HG03139 (cell line): ENCODE measurements around the gene ZNF160.

Experiments
- ATAC-seq: cut with Tn5 transposase; IDR thresholded peaks from one replicate; pipeline ENCODE4 v1.9.1; 2021; ENCODE audit not compliant: unreplicated experiment

Gene ZNF160

GRCh38 chr19:53094754-53095575, 8.3 kb downstream of the ZNF160 start:
- no peak for ATAC-seq

DNA sequence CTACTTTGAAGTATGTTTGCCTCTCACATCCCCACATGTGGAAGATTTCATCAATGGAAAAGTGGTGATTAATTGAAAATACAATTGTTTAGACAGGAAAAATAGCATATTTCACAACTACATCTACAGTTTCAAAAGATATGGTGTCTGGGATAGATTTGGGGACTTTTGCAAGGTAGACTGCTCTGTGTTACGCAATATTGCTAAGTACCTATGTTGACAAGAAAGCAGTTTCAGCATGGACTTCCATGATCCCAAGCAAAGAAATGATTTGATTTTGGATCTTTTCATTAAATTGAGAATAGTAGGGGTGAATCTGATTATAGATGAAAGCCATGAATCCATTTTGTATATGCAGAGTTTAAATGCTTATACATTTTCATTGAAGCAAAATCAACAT, 10.5 kb downstream of the ZNF160 start:
- no peak for ATAC-seq

- no peak for ATAC-seq
These were observed 11.6 kb downstream of the ZNF160 start for GRCh38 chr19:53091413-53092254.

DNA sequence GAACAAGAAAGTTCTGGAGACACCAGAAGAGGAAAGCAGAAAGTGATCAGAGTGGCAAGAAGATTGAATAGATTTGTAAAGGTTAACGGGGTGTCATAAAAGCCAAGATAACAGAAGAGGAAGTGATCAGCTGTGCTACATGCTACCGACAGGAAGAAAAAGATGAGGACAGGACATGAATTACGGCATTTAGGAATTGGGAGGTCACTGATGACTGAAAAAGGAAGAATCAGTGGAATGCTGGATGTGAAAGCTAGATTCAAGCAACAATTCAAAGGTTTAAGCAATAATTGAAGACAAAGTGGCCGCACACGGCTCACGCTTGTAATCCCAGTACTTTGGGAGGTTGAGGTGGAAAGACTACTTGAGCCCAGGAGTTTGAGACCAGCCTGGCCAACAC, 15.1 kb downstream of the ZNF160 start:
- no peak for ATAC-seq

- no peak for ATAC-seq
These were observed 16.3 kb downstream of the ZNF160 start for GRCh38 chr19:53086949-53087348.

DNA sequence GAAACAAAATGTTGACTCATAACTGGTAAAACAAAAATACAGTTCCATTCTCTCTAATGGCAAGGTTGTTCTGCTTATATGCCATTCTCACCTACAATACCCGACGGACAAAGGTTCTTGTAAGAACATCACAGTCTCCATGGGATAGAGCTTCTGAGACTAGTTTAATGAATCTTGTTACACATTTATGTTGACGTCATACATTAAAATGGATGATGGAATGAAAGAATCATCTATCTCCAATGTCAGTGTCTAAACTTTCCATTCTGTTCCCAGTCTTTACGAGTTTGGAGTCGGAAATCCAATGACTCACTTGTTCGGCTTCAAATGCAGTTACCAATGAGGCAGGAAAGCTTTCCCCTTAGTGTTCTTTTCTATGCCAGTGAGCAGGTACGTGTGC, 17.7 kb downstream of the ZNF160 start:
- no peak for ATAC-seq

DNA sequence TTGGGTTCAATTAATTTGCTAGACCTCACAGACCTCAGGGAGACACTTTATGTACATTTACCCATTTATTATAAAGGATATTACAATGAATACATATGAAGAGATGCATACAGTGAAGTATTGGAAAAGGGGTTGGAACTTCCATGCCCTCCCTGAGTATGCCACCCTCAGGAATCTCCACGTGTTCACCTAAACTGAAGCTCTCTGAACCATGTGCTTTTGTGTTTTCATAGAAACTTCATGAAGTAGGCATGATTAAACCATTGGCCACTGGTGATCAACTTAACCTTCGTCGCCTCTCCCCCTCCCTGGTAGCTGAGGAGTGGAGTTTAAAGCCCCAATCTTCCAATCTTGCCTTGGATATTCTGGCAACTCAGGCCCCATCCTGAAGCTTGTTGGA, 20.3 kb downstream of the ZNF160 start:
- no peak for ATAC-seq

GRCh38 chr19:53079313-53079924, 23.8 kb downstream of the ZNF160 start:
- no peak for ATAC-seq

- no peak for ATAC-seq
These were observed 24.6 kb downstream of the ZNF160 start for GRCh38 chr19:53078668-53079067.

DNA sequence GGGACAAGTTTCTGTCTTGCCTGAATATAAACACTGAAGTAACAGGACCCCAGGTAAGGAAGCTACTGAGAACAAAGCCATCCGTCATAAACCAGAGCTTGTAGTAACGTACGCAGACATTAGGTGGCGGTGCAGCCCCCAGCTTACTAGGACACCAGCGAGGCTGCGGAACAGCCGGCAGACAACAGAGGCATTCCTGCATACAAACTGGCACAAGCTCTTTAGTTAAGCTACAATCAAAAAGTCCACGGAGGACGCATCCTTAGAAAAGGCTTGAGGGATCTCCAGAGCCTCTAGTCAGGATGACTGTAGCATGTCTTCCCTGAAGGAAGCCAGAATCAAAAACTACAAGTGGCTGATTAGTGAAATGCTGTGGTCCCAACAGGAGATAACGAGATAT, 26.2 kb downstream of the ZNF160 start:
- no peak for ATAC-seq

DNA sequence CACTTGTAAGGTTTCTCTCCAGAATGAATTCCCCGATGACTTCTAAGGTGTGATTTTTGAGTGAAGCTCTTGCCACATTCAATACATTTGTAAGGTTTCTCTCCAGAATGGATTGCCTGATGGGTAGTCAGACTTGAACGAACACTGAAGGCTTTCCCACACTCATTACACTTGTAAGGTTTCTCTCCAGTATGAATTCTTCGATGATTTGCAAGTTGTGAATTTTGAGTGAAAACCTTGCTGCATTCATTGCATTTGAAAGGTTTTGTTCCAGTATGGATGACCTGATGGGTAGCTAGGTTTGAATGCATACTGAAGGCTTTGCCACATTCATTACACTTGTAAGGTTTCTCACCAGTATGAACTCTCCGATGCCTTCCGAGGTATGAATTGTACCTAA, 34.4 kb downstream of the ZNF160 start:
- ATAC-seq = no peak

DNA sequence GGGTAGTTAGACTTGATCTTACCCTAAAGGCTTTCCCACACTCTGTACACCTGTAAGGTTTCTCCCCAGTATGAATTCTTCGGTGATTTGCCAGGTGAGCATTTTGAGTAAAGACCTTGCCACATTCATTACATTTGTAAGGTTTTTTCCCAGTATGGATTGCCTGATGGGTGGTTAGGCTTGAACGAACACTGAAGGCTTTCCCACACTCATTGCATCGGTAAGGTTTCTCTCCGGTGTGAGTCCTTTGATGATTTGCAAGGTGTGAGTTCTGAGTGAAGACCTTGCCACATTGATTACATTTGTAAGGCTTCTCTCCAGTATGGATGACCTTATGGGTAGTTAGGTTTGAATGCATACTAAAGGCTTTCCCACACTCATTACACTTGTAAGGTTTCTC, 35.0 kb downstream of the ZNF160 start:
- no peak for ATAC-seq

DNA sequence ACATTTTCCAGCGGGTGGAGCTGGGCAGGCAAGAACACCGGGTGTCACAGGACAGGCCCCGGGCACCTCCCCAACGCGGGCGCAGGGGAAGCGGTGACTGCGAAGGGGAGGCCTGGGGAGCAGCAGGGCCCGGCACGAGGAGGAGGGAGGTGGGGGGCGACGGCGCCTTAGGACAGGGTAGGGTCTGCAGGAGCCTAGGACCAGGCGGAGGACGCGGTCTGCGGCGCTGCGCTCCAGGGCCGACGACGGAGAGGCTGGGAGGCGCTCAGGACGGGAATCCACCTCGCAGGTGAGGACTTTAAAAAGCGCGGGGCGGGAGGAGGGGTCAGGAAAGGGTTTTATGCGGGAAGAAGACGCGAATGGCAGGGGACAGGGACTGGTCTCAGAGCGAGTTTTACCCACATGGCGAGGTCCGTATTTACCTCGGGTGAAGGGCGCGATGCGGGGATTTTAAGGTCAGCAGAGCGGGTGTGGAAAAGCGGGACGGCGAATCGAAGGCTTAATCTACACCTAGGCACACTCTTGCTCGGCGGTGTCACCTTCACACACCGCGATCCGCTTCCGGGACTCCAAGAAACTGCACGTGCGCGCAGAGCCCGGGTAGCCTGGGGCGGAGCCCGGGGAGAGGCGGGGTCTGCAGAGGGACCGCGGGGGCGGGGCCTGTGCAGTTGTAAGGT, 45.2 kb downstream of the ZNF160 start:
- no peak for ATAC-seq

- ATAC-seq = no peak
These were observed 48.1 kb downstream of the ZNF160 start for GRCh38 chr19:53055117-53055516.

DNA sequence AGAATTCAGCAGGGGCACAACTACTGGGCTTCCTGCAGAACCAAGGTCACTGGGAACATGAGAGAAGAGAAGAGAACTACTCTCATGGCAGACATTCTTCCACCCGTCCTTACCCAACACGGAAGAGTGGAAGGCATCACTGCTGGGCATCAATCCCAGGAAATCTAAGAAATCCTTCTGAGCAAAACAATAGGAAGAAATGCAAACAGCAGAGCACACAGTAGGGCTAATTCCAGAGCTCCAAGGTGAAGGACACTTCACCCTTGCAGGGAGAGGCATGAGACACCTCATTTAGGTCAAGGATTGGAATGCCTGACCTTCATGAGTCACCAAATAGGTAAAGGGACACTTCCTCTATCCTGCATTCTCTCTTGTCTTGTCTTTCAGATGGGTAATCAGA, 55.8 kb downstream of the ZNF160 start:
- ATAC-seq = no peak

- no peak for ATAC-seq
These were observed 57.7 kb downstream of the ZNF160 start for GRCh38 chr19:53045536-53045935.

- no peak for ATAC-seq
These were observed 61.9 kb downstream of the ZNF160 start for GRCh38 chr19:53041366-53041765.

GRCh38 chr19:53037101-53038097, 65.8 kb downstream of the ZNF160 start:
- no peak for ATAC-seq

DNA sequence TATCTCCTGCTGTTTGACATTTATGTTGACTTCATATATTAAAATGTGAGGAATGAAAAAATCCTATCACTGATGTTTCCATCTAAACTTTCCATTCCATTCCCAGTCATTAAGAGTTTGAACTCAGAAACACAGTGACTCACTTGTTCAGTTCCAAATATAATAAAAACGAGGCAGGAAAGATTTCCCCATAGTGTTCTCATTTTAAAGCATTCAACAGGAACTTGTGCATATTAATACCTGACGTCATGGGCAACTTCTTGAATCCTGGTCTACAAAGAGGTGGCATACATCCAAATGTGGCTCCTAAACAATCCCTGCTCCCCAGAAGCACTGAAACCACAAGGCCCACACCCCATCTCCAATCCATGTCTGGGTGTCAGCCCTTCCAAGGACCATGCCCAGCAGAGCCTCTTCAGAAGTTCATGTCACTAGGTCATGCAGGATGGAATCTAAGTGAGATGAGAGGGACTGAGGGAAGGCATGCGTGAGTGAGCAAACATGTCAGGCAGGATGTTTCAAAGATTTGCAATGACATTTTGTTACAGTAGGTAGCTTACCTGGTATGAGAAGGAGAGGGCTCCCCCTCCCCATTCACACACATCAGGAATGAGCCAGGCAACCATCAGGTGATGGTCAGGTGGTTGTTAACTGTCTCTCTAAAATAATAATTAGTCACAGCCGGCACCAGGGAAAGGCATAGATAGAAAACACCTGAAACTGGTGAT, 68.1 kb downstream of the ZNF160 start:
- no peak for ATAC-seq
